NCI-H1092 treated with DMSO at 0.1 percent for 48 hours (cell line): Measurements from ENCODE around the gene SCAMP2.

Experiments
- DNase-seq: peaks from one replicate; lab custom pipeline; 2025; lab: John Stamatoyannopoulos, UW

SCAMP2 gene

DNA sequence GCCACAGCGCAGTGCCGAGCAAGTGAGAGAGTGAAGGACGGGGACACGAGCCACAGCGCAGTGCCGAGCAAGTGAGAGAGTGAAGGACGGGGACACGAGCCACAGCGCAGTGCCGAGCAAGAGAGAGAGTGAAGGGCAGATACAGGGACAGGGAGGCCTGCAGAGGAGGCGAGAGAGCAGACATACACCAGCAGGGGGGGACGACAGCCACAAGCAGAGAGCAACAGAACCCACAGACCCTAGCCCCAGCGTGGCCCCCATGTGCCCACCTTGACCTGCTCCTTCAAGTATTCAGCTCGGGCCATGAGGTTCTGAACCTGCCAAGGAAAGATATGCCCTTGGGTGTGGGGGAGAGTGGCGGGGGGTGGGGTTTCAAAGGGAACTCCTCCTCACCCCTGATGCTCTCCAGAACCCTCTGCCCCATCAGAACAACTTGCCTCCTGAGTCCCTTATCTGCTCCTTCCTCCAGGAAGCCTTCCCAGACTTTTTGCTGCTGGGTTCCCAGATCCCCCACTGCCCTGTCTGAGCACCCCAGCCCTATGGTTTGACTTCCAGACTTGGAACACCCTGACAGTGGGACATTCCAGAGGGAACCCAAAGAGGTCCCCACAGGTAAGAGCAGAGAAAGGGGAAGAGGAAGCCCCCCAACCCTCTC lies 35.6 kb downstream of the SCAMP2 start:
- no peak for DNase-seq

DNA sequence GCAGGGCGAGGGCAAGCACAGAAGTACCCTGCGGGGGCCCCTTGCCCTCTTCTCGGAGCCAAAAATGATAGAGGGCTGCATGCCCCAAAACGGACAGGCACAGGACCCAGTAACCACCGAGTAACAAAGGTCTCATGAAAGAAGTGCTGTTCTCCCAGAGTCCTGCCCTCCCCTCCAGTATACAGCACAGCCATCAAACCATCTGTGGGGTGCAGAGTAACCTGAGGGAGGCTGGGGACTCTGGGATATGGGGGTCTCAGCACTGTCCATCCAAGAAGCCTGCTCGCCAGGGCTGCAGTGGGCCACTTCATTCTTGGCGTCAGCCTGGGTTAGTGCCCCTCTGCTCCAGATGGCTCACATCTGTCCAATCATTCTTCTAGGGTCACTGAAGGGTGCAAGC lies 36.3 kb downstream of the SCAMP2 start:
- DNase-seq: no peak

DNA sequence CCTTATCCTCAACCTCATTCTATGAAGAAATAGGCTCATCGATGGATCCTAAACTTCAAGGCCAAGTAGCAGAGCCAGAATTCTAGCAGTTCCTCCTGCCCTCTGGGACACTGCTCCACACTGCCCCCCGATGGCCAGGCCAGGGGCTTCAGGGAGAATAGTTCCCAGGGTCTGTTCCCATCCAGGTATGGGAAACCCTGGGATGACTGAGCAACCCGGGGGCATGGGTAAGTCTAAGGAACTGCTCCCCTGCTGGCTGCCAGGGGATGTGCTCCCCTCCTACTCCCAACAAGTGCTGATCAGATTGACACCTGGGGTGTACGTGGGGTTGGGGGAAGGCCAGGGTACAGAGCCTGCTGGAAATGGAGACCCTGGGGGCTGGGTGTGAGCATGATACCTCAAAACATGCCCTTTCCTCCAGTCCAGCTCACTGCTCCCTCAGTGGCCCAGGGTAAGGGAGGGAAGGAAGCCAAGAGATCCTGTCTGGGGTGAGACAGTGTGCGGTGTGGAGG lies 37.8 kb downstream of the SCAMP2 start:
- peak; percentile 5 for DNase-seq

DNA sequence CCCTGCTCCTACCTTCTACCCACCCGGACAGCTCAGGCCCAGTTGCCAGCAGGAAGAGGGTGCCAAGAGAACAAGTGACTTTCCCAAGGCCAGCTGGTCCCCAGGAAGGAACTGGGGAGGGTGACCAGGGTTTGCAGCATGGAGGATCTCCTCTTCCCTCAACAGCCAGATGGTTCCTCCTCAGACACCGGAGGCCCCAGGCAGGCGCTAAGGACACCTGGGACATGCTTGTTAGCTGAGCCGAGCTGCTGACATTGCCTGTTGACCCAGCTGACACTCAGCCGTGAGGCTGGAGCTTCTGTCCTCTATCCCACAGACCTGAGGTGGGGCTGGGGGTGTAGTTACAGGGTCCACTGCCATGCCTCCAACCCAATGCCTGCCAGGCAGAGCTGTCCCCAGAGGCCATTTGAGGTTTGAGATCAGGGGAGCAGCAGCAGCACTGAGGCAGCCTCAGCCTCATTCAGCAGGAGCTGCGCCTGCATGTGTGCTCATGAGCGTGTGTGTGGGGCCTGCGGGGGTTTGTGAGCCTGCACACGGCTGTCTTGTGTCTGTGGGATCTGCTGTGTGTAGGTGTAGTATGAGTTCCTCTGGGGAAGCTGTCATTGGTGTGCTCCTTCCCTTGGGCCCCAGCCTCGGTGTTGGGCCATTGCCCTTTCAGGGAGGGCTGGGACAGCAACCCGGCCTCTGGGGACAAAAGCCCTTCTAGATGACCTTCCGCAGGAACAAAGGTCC lies 39.6 kb downstream of the SCAMP2 start:
- no peak for DNase-seq

DNA sequence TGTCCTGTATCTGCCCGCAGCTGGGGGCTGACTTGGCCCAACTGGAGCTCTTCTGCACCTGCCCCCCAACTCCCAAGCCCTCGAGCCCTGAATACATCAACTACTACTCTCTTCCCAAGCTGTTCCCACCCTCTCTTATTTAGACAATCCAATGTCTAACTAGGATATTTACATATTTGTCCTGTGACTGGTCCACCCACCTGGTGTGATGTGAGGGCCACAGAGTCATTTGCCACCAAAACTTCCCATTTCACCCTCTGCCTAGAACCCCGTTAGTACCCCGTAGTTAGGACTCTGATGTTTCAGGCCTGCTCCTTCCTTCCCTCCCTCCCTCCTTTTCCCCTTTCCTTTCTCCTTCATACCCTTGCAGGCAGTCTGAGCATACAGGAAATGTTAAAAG lies 40.3 kb downstream of the SCAMP2 start:
- DNase-seq: no peak

DNA sequence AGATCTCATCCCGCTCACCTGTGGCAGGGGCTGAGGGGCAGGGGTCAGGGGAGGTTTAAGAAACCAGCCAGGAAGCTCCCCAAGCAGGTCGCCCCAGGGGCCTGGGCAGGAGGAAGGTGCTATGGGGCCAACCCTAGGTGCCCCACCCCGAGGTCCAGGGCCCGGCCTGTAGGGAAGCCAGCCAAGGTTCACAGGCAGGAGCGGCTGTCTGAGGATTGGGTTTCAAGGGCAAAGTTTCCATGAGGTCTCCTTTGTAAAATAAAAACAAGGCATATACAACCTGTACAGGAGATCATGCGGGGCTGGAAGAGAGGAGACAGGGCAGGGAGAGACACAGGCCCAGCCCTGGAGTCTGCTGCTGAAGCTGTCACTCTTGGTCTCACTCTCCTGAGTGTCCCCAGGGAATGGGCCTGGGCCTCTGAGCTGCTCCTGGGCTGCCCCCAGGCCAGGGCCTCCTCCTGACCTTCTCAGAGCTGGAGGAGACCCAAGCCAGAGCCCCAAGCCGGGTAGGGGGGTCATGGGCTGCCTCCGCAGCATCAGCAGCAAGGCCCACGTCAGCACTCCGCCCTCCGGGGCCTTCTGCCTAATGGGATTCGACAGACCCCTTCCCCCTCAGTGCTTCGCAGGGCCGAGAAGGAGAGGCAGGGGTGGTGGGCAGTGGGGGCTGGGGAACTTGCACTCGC lies 41.2 kb downstream of the SCAMP2 start:
- no peak for DNase-seq

DNA sequence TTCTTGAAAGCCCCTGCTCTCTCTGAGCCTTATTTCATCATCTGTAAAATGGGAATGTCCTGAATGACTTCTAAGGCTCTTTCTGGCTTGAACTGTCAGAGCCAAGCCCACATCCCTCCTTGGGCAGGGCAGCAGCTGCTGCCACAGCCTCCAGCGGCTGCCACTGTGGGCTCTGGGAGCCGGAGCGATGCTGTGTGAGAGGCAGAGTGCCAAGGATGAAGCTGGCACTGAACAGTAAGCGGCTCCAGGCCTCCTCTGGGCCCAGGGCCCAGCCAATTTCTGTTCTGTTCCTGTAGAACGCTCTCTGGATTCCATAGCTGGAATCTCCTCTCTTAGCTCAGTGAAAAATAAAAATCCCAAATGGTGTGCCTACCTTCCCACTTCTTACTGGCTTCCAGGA lies 42.3 kb downstream of the SCAMP2 start:
- DNase-seq: peak; percentile 5

DNA sequence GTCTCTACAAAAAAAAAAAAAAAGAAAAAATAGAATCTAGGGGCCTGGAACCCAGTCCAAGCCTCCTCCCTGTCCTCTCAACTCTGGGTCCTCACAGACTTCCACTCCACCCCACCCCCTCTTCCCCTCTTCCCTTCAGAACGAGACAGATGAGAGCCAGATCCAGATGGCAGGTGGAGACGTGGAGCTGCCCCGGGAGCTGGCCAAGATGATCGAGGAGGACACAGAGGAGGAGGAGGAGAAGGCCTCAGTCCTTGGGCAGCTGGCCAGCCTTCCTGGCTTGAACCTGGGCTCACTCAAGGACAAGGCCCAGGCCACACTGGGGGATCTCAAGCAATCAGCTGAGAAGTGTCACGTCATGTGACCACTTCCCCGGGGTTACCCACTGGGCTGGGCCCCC lies 43.2 kb downstream of the SCAMP2 start:
- no peak for DNase-seq

DNA sequence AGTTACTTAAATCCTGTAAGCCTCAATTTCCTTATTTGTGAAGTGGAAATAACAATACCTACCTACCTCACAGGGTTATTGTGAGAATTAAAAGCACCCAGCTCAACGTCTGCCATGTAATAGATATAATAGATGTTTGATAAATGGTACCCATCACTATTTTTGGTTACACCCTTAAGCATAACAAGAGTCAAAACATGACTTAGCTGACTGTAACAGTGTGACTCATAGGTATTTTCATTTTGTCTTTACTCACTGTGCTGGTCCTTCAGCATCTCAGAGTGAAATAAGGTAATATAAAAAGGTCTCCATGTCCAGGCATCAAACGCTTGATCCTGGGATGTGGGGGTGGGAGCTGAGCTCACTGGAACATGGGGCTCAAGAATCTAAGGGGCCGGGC lies 43.7 kb downstream of the SCAMP2 start:
- DNase-seq: no peak

DNA sequence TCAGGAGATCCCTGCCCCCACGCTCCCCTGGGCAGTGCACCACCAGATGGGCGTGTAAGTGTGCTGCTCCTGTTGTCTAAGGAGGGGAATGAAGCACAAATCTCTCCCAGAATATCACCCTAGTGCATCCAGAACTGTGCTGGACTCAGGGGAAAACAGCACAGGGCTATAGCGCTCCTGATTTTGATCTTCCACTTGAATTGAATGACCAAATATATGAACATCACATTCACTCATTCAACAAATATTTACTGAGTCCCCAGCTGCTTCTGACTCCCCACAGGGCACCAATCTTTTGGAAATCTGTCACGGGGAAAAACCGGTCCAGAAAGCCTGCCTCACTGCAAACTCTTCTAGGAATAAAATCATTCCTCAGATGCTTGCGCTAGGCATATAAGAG lies 44.3 kb downstream of the SCAMP2 start:
- no peak for DNase-seq

DNA sequence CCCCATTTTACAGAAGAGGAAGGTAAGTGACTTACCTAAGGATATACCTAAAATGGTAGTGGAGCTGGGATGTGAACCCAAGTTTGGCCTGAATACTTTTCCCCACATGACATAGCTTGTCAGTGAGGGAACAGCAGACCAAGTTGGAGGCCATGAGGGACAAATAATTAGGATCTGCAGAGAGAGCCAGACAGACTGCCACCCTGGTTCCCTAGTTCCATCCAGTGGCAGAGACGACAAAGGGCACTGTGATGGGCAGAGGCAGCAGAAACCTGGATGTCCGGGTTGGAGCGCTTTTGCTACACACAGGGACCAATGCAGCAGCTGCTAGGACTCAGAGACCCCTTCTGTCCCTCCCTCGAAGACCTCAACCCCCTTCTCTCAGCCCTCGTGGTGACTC lies 45.6 kb downstream of the SCAMP2 start:
- DNase-seq: no peak

DNA sequence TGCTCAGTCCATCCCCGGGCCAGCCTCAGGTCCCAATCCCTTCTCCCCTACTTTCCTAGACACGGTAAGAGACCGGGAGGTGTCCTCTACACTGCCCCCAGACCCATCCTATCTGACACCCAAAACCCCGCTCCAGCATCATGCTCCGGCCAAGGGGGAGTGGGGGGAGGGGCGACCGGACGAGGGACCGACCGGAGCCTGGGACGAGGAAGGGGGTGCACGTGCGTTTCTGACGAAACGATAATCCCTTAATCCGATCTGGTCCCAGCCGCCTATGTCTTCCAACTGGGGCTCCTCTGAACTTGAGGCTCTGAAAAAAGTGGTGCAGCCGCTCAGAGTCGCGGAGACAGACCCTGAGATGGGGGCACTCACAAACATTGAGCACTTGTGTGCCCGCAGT lies 46.2 kb downstream of the SCAMP2 start:
- no peak for DNase-seq

DNA sequence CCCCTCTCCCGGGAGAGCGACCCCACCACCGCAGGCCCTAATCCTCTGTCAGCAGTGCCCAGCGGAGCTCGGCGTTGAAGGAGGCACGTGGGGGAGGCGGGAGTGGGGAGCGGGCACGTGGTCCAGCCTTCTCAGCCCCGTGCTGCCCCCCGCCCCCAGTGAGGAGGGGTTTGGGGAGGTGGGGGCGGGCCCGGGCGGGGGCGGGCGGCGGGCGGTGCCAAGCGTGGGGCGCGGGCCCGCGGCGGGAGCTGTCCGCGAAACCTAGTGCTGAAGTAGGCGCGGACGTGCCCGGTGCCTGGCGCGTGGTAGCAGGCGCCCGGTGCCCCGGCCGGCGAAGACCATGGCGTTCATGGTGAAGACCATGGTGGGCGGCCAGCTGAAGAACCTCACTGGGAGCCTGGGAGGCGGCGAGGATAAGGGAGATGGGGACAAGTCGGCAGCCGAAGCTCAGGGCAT lies 46.8 kb downstream of the SCAMP2 start, which contains the start of gene CPLX3:
CPLX3 (plus strand) TSS at position 264 of the 456 bp plus-strand sequence; CDS start at position 341, 77 bp downstream.
- no peak for DNase-seq

DNA sequence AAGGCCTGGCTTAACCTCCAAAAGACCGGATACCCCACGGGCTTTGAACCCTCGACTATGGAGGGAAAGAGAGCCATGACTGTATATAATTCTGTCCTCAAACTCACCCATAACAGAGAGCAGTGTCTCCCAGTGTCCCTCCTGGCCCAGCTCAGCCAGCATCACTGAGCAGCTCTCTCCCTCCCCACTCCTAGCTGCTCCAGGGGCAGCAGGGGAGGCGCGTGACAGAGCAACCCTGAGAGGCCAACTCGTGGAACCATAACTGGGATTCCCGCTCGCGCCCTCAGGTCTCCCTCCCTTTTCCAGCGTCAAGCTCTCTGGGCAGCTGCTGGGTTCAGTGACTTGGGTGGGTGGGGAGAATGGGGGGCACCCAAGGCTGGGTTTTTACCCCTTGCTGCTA lies 47.3 kb downstream of the SCAMP2 start:
- no peak for DNase-seq

DNA sequence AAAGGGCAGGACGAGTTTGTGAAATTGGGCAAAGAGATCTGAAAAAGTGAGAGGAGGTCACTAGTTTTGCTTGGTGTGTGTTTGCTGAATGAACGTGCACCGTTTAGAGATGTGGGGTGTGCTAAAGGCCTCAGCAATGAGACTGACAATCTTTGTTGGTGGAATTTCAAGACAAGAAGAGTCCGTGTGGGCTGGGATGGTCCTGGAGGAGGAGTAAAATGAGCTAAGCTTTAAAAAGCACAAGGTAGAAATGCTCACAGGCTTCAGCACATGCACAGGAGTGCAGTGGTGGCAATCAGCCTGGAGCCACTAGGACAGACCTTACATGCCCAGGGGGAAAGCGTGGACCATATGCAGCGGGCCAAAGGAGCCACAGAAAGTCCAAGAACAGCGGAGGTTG lies 48.2 kb downstream of the SCAMP2 start:
- DNase-seq: no peak

DNA sequence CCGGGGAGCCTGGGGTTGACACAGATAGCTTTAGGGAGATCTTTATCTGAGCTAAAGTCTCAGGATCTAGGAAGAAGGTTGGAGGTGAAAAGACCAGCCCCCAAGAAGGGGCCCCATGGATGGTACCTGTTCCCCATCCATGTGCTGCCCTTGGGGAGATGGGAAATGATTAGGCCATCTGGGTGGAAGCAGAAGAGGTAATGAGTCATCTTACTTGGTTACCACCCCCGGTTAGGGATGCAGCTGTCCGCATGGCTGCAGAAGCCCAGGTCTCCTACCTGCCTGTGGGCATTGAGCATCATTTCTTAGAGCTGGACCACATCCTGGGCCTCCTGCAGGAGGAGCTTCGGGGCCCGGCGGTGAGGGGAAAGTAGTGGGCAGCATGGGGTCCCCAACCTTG lies 49.8 kb downstream of the SCAMP2 start:
- DNase-seq: no peak

DNA sequence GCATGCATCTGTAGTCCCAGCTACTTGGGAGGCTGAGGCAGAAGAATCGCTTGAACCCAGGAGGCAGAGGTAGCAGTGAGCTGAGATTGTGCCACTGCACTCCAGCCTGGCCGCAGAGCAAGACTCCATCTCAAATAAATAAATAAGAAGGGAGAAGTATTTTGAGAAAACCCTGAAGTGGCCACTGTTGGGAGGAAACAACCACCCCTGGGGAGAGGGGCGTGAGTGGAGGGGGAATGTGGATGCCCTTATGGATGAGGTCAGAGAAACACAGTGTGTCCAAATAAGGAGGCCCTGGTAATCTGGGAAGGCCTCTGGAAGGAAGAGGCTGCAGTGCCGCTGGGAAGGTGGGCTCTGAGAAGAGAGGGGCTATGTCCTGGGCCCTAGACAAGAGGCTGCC lies 50.9 kb downstream of the SCAMP2 start:
- DNase-seq: no peak

DNA sequence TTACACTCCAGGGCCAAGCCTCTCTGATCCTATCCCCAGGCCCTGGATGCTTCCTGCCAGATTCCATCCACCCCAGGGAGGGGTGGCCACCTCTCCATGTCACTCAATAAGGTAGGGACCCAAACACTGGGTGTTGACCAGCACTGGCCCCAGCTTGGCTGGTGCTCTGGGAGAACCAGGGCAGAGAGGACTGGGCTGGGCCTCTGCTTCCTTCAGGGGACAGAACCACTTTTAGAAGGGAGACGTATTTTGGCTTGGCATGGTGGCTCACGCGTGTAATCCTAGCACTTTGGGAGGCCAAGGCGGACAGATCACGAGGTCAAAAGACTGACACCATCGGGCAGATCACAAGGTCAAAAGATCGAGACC lies 51.4 kb downstream of the SCAMP2 start:
- no peak for DNase-seq

DNA sequence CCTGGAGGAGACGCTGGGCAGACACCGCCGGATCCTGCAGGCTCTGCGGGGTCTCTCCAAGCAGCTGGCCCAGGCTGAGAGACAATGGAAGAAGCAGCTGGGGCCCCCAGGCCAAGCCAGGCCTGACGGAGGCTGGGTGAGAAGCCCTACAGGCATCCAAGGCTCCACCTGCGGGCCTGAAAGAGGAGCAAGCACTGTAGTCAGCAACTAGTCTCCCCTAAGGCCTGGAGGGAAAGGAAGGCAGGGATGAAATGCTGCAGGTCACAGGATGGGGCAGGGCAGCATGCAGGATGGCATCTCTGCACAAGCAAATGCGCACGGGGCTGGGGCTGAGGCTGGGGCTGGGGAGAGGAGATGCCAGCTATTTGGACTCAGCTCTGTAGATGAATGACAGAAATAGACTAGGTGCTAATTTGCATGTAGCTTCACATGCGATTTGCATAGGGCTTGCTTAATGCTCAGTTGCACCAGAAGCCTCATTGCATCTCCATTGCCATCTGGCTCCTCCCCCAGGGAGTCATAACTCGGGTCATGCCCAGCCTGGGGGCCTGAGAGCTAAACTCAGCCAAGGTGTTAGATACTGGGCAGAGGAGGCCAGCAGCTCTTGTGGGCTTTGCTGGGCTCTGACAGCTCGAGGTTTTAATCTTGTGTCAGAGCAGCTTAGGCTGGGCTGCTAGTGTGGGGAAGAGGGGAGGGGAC lies 51.9 kb downstream of the SCAMP2 start:
- DNase-seq: no peak

DNA sequence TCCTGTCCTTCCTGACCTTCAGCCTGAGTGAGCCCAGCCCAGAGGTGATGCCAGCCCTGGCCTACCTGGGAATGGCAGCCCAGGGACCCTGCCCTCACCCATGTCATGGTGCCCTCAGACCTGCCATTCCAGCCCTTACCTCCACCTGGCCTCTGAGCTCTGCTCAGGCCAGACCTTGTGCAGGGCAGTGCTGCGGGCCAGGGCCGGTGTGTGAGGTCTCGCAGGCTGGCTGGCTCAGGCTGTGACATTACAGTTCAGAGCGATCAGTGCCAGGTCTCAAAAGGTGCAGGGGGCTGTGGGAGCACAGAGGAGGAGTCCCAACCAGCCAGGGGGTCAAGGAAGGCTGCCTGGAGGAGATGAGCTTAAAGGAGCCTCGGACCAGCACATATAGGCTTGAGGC lies 53.1 kb downstream of the SCAMP2 start:
- no peak for DNase-seq

DNA sequence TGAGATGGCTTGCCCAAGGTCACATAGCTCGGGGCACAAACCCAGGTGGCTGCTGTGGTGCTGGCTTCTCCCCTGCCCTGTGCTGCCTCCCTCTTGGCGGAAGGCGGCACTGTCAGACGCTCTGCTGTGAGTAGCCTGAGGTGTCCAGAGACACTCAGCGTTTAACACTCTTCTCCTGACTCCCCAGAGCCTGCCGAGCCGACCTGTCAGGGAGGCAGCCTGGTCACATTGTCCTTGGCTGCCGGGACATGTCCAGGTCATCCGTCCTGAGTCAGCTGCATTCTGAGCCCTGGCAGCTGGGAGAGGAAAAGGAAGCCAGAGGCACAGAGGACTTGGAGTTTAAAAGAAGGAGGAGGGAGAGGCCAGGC lies 55.8 kb downstream of the SCAMP2 start:
- no peak for DNase-seq

DNA sequence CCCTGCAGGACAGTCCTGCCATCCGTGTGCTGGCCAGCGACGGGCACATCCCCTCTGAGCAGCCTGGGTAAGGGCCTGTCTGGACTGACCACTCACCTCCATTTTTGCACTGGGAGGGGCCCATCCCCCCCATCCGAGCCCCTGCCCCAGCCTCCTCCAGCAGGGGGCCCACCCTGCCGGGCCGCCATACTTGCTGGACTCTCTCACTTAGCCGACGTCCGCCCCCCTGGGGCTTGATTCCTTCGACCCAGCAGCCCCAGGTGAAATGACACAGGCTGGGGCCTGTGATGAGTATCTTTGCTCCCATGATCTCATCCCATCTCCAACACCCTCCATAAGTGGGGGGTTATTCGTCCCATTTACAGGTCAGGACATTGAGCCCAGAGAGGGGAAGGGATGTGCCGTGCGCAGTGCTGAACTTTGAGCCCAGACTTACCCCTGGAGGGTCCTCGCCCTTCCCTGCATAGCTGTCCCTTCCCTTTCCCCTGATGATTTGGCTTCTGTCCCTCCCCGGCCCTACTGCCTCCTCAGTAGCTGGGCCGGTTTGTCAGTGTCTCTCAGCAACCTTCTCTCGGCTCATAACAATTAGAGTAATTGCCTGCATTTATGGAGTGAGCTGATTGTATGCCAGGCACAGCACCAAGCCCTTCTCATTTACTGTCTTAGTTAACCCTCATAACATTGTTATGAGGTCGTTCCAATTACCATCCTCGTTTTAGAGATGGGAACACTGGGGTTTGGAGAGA lies 56.4 kb downstream of the SCAMP2 start:
- DNase-seq: no peak
